GM06990 (cell line): ENCODE data around the gene MTA3.
A peak's percentile ranks its signal among the peaks of the same experiment; 100 is the strongest.

Source experiments
- DNase-seq: peaks from one replicate; pipeline ENCODE4 v3.0.0-alpha.2; 2011; ENCODE audit not compliant: insufficient read length; ENCODE audit errors: extremely low read depth
- H3K27me3 ChIP-seq: replicated peaks from 2 replicates; pipeline ENCODE4 v1.6.0; 2011; ENCODE audit warnings: low read length; ENCODE audit not compliant: control insufficient read depth, insufficient read depth
- H3K36me3 ChIP-seq: 2 replicates; pipeline ENCODE4 v1.5.1; 2011; ENCODE audit warnings: low read length; ENCODE audit not compliant: control insufficient read depth, insufficient read depth
- H3K4me3 ChIP-seq: replicated peaks from 2 replicates; pipeline ENCODE4 v1.5.1; 2011; ENCODE audit warnings: low read depth, mild to moderate bottlenecking, control low read depth, low read length
- CTCF ChIP-seq: IDR thresholded peaks from 2 replicates; pipeline ENCODE4 v1.5.1; 2011; ENCODE audit warnings: low read length, control low read depth, mild to moderate bottlenecking, inconsistent platforms; ENCODE audit not compliant: insufficient read depth, poor library complexity, severe bottlenecking

MTA3 gene

GRCh38 chr2:42754021-42754775 lies 185.8 kb downstream of the MTA3 start:
- Histone ChIP-seq H3K27me3 (no peaks in the 10 kb centered on the region), H3K4me3 (no peak overlapping the region), H3K36me3 (no peaks in the 10 kb centered on the region; the same call in 1 of the 2 replicates)
- DNase-seq: peak; percentile 64
- no peak for TF ChIP-seq CTCF

- H3K4me3 ChIP-seq: no peak overlapping the region
- H3K36me3 ChIP-seq: no peaks in the 10 kb centered on the region; the same call in 1 of the 2 replicates
- TF ChIP-seq CTCF: no peak
- DNase-seq: no peak
- H3K27me3 ChIP-seq: no peaks in the 10 kb centered on the region
Observed at GRCh38 chr2:42754776-42755140, 186.3 kb downstream of the MTA3 start.

GRCh38 chr2:42755191-42755880 lies 186.9 kb downstream of the MTA3 start:
- DNase-seq: no peak
- no peaks in the 10 kb centered on the region for H3K27me3 ChIP-seq
- no peak overlapping the region for H3K4me3 ChIP-seq
- TF ChIP-seq CTCF: no peak
- H3K36me3 ChIP-seq: no peaks in the 10 kb centered on the region; the same call in 1 of the 2 replicates

- no peaks in the 10 kb centered on the region for H3K27me3 ChIP-seq
- DNase-seq: no peak
- no peak overlapping the region for H3K4me3 ChIP-seq
- no peak for TF ChIP-seq CTCF
- no peaks in the 10 kb centered on the region; the same call in 1 of the 2 replicates for H3K36me3 ChIP-seq
Observed at GRCh38 chr2:42756150-42756775, 187.8 kb downstream of the MTA3 start.

- H3K36me3 ChIP-seq: no peaks in the 10 kb centered on the region; the same call in 1 of the 2 replicates
- no peak overlapping the region for H3K4me3 ChIP-seq
- H3K27me3 ChIP-seq: no peaks in the 10 kb centered on the region
- TF ChIP-seq CTCF: no peak
- no peak for DNase-seq
Observed at GRCh38 chr2:42756966-42757513, 188.6 kb downstream of the MTA3 start.
